Measurements from ENCODE around the gene ZNF487. TPM values are rescaled to one million over a fixed set of nuclear protein-coding genes. Genes with fewer than 3 reads are reported as not detected.
A peak's percentile ranks its signal among the peaks of the same experiment; 100 is the strongest.
"Not testable (repeated sequence)": the region's sequence is repeated elsewhere in the genome, so short reads cannot be mapped to it uniquely, and the experiment has no call there.

Gene ZNF487
- total and polyA plus RNA-seq, 2 donors (not counting 1 experiment from before 2014, with no cell fraction given): 9.8 to 14.8 TPM

DNA sequence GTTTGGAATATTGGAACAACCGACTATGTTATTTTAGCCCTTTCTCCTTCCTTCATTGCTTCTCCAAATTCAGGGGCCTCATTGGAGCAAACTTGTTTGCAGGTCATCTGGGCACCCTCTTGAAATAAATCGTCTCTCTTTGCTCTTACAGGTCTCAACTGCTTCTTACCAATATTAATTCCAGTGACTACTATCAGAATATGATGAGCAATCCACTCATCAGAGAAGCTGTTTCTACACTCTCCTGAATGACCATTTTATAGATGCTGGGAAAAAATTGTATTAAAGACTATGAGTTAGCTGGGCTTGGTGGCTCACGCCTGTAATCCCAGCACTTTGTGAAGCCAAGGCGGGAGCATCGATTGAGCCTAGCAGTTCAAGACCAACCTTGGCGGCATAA, 15.4 kb upstream of the ZNF487 start:
- Mint-ChIP-seq H3K9me3 (ENCODE audit: insufficient read depth) (no peaks in the 10 kb centered on the region), H3K27ac (peak overlapping the region; percentile 34), H3K4me1 (peaks cover 26% of the 10 kb centered on the region), H3K27me3 (no peaks in the 10 kb centered on the region), H3K4me3 (peak overlapping the region; percentile 27)
- no peak overlapping the region for H3K9ac ChIP-seq (ENCODE audit: low read length)
- TF ChIP-seq, protein P1, sequence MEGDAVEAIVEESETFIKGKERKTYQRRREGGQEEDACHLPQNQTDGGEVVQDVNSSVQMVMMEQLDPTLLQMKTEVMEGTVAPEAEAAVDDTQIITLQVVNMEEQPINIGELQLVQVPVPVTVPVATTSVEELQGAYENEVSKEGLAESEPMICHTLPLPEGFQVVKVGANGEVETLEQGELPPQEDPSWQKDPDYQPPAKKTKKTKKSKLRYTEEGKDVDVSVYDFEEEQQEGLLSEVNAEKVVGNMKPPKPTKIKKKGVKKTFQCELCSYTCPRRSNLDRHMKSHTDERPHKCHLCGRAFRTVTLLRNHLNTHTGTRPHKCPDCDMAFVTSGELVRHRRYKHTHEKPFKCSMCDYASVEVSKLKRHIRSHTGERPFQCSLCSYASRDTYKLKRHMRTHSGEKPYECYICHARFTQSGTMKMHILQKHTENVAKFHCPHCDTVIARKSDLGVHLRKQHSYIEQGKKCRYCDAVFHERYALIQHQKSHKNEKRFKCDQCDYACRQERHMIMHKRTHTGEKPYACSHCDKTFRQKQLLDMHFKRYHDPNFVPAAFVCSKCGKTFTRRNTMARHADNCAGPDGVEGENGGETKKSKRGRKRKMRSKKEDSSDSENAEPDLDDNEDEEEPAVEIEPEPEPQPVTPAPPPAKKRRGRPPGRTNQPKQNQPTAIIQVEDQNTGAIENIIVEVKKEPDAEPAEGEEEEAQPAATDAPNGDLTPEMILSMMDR (IDR thresholded peaks at IDR 0.05): no peak
- TF ChIP-seq EZH2 (IDR thresholded peaks at IDR 0.05; ENCODE audit: borderline replicate concordance, insufficient read depth, low read depth, low read length, poor library complexity, severe bottlenecking): no peak
- H2AFZ ChIP-seq (ENCODE audit: insufficient read depth, low read depth, low read length, poor library complexity, severe bottlenecking): no peak overlapping the region
- ChIA-PET POLR2A (interaction anchor here (0.6 to 1.2 kb wide), 2 partner anchors 12 to 13 kb away, joined by 3 to 6 read pairs; partner anchors contain the start of gene HNRNPF), CTCF (interaction anchor here (0.6 to 1.8 kb wide), 2 partner anchors 14 to 18 kb away, joined by 3 to 5 read pairs; no protein-coding TSS in a partner anchor)
- H3K27ac ChIP-seq (ENCODE audit: low read length in 2 of 2): peak overlapping the region; percentile 90 to 95
- 91% methylated on average over 2 of the region's 6 CpGs for WGBS (ENCODE audit: insufficient coverage)
- intact Hi-C loops (cut with micrococcal nuclease): no loop called here
- peak overlapping the region; percentile 84 for H3K4me2 ChIP-seq (replicated peaks; ENCODE audit: low read depth, low read length, poor library complexity, severe bottlenecking)
- H3K4me3 ChIP-seq (ENCODE audit: control extremely low read depth in 1 of 5, extremely low read depth in 1 of 5, insufficient read depth in 1 of 5, low read depth in 2 of 5, low read length in 4 of 5): peak overlapping the region in 1 of 5 experiments; percentile 76
- H3K36me3 ChIP-seq (replicated peaks in 1 of 2; ENCODE audit: control extremely low read depth in 1 of 2, control insufficient read depth in 1 of 2, extremely low read depth in 1 of 2, insufficient read depth in 2 of 2, low read length in 1 of 2): no peaks in the 10 kb centered on the region
- no peak for DNase-seq
- H3K4me1 ChIP-seq (ENCODE audit: control insufficient read depth in 2 of 2, insufficient read depth in 2 of 2, low read length in 2 of 2): peaks cover 29 to 41% of the 10 kb centered on the region in 2 donors
- ATAC-seq (ENCODE audit: low read depth): no peak
- no peaks in the 10 kb centered on the region for H4K20me1 ChIP-seq (ENCODE audit: control insufficient read depth, insufficient read depth, low read length, poor library complexity, severe bottlenecking)
- H3K9me3 ChIP-seq (ENCODE audit: control extremely low read depth in 1 of 3, control insufficient read depth in 2 of 3, insufficient read depth in 1 of 3, low read length in 2 of 3): no peaks in the 10 kb centered on the region
- peaks cover 4% of the 10 kb centered on the region for H3K79me2 ChIP-seq (ENCODE audit: control insufficient read depth, insufficient read depth, low read length)
- H3K27me3 ChIP-seq (replicated peaks in 1 of 4; ENCODE audit: control extremely low read depth in 1 of 4, control insufficient read depth in 3 of 4, insufficient read depth in 4 of 4, low read length in 3 of 4): no peaks in the 10 kb centered on the region

DNA sequence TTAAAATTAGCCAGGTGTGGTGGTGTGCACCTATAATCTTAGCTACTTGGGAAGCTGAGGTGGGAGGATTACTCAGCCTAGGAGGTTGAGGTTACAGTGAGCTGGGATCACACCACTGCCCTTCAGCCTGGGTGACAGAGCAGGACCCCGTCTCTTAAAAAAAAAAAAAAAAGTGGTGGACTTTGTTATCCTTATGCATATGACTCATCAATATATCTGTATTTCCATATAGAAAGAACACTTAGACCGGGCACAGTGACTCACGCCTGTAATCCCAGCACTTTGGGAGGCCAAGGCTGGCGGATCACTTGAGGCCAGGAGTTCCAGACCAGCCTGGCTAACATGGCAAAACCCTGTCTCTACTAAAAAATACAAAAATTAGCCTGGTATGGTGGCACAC, 15.0 kb upstream of the ZNF487 start:
- intact Hi-C loops (cut with micrococcal nuclease); H4K20me1 ChIP-seq (ENCODE audit: control insufficient read depth, insufficient read depth, low read length, poor library complexity, severe bottlenecking); ATAC-seq (ENCODE audit: low read depth); H3K79me2 ChIP-seq (ENCODE audit: control insufficient read depth, insufficient read depth, low read length); H3K9me3 Mint-ChIP-seq (ENCODE audit: insufficient read depth); H3K9ac ChIP-seq (ENCODE audit: low read length); H3K27me3 ChIP-seq (replicated peaks in 1 of 4; ENCODE audit: control extremely low read depth in 1 of 4, control insufficient read depth in 3 of 4, insufficient read depth in 4 of 4, low read length in 3 of 4); H2AFZ ChIP-seq (ENCODE audit: insufficient read depth, low read depth, low read length, poor library complexity, severe bottlenecking); H3K4me3 ChIP-seq (ENCODE audit: control extremely low read depth in 1 of 5, extremely low read depth in 1 of 5, insufficient read depth in 1 of 5, low read depth in 2 of 5, low read length in 4 of 5); DNase-seq; H3K9me3 ChIP-seq (ENCODE audit: control extremely low read depth in 1 of 3, control insufficient read depth in 2 of 3, insufficient read depth in 1 of 3, low read length in 2 of 3); H3K36me3 ChIP-seq (replicated peaks in 1 of 2; ENCODE audit: control extremely low read depth in 1 of 2, control insufficient read depth in 1 of 2, extremely low read depth in 1 of 2, insufficient read depth in 2 of 2, low read length in 1 of 2); H3K27me3 Mint-ChIP-seq; H3K27ac ChIP-seq (ENCODE audit: low read length in 2 of 2): not testable (repeated sequence)
- ChIA-PET CTCF (interaction anchor here (0.6 to 1.8 kb wide), 2 partner anchors 14 to 18 kb away, joined by 3 to 5 read pairs; no protein-coding TSS in a partner anchor), POLR2A (interaction anchor here (0.6 to 1.2 kb wide), 2 partner anchors 13 kb away, joined by 3 to 6 read pairs; partner anchors contain the start of gene HNRNPF)
- Mint-ChIP-seq H3K4me3 (peak overlapping the region; percentile 27), H3K27ac (peak overlapping the region; percentile 34), H3K4me1 (peaks cover 26% of the 10 kb centered on the region)
- WGBS (ENCODE audit: insufficient coverage): 100% methylated on average over 2 of the region's 4 CpGs
- Histone ChIP-seq H3K4me2 (replicated peaks; ENCODE audit: low read depth, low read length, poor library complexity, severe bottlenecking) (peak overlapping the region; percentile 84), H3K4me1 (ENCODE audit: control insufficient read depth in 2 of 2, insufficient read depth in 2 of 2, low read length in 2 of 2) (peaks cover 33 to 43% of the 10 kb centered on the region in 2 donors)

Measured in B cell (primary cell).